NCI-H524 treated with DMSO at 0.1 percent for 48 hours (cell line): Measurements from ENCODE around the gene PCNX1.
"Not testable (repeated sequence)": the region's sequence is repeated elsewhere in the genome, so short reads cannot be mapped to it uniquely, and the experiment has no call there.

Experiments used
- DNase-seq: peaks from one replicate; lab custom pipeline; 2025; lab: John Stamatoyannopoulos, UW

The PCNX1 gene

DNA sequence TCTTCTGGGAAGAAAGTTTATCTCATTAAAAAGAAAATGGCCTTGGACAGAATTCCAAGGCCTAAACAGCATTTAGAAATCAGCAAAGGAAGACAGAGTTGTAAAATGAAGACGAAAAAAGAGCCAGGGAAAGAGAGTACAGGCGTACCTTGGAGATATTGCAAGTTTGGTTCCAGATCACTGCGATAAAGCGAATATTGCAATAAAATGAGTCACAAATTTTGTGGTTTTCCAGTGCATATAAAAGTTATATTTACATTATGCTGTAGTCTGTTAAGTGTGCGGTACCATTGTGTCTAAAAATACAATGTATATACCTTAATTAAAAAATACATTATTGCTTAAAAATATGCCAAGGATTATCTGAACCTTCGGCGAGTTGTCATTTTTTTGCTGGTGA lies 9.0 kb downstream of the PCNX1 start:
- no peak for DNase-seq

DNA sequence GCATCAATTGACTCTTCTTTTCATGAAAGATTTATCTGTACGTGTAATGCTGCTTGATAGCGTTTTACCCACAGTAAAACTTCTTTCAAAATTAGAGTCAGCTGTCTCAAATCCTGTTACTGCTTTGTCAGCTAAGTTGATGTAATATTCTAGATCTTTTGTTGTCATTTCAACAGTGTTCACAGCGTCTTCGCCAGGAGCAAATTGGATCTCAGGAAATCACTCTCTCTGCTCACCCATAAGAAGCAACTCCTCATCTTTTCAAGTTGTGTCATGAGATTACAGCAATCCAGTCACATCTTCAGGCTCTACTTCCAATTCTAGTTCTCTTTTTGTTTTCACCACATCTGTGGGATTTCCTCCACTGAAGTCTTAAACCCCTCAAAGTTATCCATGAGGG lies 9.5 kb downstream of the PCNX1 start:
- no peak for DNase-seq

DNA sequence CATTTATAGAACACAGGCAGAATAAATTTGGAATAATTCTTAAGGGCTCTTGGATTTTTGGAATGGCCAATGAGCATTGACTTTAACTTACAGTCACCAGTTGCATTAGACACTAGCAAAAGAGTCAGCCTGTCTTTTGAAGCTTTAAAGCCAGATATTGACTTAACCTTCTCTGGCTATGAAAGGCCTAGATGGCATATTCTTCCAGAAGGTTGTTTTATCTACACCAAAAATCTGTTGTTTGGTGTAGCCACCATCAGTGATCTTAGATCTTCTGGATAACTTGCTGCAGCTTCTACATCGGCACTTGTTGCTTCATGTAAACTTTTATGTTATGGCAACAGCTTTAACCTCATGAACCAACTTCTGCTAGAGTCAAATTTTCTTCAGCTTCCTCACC lies 10.4 kb downstream of the PCNX1 start:
- DNase-seq = no peak

DNA sequence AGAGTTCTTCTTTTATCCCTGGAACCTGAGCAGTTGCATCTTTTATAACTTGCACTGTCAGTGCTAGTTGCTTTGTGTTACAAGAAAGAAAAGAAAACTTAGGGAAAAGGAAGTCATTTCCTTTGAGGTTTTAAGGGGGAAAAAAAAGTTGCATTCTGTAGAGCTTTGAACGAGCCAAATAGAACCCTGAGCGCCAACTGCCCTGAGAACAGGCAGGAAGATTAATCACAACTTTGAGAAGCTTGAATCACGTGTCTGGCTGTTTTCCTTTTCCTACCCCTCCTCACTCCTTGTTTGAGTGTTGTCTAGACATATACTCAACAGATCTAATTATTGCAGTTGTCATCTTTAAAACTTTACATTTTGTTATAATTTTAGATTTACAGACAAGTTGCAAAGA lies 12.5 kb downstream of the PCNX1 start:
- no peak for DNase-seq

DNA sequence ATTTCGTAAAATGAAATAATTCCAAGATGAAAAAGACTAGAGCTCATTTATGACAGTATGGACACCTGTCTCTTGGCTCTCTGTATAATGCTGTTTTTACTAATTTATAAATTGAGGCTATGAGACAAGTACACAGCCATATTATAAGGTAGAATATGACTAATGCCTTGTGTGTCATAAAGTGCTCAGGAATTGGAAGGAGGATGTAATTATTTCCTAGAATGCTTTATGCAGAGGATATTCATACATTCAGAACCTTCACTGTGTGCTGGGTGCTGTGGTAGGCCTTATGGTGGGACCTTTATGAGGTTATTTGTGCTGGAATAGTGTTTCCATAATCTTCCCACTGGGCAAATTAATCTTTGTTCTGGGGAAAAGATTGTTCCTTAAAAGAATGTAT lies 13.3 kb downstream of the PCNX1 start:
- DNase-seq = no peak

DNA sequence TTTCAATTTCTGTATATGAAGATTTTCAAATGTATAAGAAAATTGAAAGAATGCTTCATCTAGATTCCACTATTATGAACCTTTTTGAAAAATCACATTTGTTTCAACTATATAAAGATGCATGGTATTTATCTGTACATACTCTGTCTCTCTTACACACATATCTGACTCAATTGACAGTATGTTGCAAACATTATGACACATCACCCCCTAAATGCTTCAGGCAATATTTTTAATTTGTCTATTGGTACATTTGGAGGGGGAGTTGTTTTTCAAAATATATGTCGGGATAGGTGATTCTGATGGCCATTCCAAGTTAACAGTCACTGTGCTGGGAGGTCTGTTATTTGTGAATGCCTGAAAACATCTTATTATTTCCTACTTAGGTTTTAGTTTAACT lies 14.4 kb downstream of the PCNX1 start:
- no peak for DNase-seq

DNA sequence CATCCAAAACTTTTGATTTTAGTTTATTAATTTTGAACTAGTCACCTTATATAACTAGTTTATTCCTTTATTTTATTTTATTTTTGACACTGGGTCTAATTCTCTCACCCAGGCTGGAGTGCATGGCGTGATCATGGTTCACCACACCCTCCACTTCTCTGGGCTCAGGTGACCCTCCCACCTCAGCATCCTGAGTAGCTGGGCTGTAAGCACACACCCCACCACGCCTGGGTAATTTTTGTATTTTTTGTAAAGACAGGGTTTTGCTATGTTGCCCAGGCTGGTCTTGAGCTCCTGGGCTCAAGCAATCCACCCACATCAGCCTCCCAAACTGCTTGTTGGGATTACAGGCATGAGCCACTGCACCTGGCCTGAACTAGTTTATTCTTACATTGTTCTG lies 17.3 kb downstream of the PCNX1 start:
- DNase-seq = no peak

DNA sequence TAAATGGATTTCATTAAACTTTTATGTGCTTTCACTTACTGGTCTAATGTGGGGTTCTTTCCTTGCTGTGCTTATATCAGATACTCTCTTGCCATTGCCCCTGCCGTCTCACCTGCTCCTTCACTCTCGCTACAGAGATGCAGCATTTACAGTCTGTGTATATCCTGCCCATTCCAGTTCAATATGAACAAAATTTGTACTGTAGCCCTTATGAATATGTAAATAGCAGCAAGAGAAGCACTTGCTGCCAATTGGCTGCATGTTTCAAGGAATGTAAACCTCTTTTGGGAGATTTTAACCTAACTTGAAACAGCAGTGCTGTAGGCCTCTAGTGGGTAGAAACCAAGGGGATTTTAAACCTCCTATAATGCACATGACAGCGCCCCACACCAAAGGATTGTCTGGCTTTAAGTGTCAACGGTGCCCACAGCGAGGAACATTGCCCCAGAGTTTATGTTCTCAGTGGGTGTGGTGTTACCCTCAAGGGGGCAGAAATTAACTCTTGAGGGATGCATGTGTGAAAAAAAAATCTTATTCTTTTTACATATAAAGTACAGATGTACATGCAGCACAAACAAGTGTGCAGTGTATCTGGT lies 19.1 kb downstream of the PCNX1 start:
- DNase-seq = no peak

DNA sequence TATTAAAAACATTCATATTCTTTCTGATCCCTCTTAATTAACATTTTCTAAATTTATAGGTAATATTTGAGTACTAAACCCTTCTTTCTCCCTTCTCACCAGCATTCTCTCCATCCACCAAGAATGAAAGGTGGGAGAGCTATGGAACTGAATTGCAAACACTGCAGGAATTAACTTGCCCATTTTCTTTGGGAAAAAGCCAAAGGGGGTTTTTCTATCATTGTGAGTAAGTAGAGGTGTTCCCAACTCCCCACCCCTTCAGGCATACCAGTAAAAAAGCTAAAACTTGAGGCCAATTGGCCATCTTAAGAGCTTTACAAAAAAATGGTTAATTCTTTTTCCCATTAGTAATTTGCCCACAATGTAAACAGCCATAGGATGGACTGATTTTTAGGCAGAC lies 23.7 kb downstream of the PCNX1 start:
- no peak for DNase-seq

DNA sequence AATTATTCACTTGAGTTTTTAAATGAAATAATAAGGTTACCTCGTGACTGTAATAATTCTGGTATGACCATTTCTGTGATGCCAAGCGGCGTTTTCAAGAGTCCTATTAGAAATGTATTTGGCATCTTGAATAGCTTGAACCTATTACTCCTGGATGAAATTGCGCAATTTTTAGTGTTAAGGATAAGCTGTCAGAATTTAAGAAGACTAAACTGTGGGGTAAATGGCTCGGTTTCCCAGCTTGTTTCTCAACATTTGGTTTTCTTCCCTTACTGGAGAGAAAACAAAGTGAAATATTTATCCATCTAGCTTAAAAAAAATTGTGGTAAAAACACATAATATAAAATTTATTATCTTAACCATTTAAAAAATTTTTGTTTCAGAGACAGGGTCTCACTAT lies 26.8 kb downstream of the PCNX1 start:
- DNase-seq = no peak

DNA sequence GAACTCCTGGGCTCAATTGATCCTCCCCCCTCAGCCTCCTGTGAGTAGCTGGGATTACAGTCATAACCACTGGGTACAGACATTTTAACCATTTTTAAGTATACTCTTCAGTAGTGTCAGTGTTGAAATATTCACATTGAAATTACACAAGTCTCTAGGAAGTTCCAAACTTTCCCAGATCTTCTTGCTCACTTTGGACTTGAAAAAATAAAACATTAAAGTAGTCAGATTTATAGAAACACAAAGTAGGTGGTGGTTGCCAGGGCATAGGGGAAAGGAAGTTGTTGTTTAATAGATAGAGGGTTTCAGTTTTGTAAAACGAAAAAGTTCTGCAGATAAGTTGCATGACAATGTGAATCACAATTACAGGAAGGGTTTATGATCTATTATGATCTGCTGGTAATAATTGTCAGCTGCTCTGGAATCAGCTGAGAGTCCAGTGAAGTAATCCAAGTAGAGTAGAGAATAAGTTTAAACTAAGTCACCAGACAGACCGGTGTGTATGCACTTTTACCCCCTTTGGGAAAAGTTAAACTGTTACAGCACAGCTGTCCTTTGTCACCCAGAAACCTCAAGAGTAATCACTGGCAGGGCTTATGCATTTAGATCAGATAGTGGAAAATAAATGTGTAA lies 27.4 kb downstream of the PCNX1 start:
- no peak for DNase-seq

DNA sequence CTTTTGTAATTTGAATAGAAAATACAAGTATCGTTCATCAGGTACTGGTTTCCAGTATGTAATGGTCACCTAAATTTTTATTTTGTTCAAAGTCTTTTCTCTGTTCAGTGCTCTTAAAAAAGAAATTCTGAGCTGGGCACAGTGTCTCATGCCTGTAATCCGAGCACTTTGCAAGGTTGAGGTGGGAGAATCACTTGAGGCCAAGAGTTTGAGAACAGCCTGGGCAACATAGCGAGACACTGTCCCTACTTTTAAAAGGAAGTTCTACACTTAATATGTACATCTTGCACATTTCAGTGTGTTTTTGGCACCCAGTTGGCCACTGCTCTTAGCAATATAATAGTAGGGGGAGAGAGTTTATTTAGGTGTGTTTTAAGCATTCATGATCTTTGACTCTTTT lies 27.9 kb downstream of the PCNX1 start:
- DNase-seq = no peak

DNA sequence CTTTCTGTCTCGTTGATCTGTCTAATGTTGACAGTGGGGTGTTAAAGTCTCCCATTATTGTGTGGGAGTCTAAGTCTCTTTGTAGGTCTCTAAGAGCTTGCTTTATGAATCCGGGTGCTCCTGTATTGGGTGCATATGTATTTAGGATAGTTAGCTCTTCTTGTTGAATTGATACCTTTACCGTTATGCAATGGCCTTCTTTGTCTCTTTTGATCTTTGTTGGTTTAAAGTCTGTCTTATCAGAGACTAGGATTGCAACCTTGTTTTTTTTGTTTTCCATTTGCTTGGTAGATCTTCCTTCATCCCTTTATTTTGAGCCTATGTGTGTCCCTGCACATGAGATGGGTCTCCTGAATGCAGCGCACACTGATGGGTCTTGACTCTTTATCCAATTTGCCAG lies 32.4 kb downstream of the PCNX1 start:
- DNase-seq = not testable (repeated sequence)

DNA sequence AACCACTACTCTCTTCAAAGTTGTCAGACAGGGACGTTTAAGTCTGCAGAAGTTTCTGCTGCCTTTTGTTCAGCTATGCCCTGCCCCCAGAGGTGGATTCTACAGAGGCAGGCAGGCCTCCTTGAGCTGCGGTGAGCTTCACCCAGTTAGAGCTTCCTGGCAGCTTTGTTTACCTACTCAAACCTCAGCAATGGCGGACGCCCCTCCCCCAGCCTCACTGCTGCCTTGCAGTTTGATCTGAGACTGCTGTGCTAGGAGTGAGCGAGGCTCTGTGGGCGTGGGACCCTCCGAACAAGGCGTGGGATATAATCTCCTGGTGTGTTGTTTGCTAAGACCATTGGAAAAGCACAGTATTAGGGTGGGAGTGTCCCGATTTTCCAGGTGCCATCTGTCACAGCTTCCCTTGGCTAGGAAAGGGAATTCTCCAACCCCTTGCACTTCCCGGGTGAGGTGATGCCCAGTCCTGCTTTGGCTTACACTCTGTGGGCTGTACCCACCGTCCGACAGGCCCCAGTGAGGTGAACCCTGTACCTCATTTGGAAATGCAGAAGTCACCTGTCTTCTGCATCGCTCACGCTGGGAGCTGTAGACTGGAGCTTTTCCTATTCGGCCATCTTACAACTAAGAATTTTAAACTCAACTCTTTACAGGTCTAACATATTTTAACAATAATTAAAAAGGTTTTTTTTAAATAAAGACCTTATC lies 34.5 kb downstream of the PCNX1 start:
- not testable (repeated sequence) for DNase-seq

DNA sequence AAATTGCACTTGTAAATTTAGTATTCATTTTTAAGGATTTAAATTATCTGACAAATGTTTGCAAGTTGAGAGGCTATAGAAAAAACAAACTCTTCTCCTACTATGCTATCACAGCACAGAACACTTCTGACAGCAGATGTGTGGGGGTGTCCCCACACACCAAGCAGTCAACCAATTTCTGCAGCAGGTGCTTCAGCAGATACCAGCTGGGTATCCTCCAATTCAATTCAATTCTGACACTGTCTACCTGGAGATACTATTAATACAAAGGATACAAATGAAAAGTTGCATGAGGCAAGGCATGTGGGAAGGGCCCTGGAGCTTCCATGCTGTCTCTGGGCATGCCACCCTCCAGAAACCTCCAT lies 35.1 kb downstream of the PCNX1 start:
- DNase-seq = no peak

DNA sequence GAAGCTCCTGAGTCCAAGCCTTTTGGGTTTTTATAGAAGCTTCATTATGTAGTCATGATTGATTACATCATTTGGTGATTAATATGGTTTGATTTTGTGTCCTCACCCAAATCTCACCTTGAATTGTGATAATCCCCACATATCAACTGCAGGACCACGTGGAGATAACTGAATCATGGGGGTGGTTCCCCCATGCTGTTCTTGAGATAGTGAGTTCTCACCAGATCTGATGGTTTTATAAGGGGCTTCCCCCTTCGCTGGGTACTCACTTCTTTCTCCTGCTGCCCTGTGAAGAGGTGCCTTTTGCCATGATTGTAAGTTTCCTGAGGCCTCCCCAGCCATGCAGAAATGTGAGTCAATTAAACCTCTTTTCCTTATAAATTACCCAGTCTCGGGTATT lies 35.5 kb downstream of the PCNX1 start:
- not testable (repeated sequence) for DNase-seq

DNA sequence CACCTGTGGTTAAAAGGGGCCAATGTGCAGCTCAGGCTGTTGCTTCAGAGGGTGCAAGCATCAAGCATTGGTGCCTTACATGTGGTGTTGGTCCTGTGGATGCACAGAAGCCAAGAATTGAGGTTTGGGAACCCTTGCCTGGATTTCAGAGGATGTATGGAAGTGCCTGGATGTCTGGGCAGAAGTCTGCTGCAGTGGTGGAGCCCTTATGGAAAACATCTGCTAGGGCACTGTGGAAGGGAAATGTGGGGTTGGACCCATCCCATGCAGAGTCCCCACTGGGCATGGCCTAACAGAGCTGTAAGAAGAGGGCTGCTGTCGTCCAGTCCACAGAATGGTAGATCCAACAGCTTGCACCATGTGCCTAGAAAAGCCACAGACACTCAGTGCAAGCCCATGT lies 36.6 kb downstream of the PCNX1 start:
- DNase-seq = no peak

DNA sequence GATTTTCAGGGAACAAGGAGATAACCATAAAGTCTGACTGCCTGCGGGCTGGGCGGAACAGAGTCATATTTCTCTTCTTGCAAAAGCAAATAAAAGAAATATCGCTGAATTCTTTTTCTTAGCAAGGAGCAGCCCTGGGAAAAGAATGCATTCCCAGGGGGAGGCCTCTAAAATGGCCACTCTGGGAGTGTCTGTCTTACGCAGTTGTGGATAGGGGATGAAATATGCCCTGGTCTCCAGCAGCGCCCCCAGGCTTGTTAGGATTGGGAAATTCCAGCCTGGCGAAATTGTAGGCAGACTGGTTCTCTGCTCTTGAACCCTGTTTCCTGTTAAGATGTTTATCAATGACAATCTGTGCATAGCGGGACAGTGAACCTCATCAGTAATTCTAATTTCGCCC lies 40.5 kb downstream of the PCNX1 start:
- DNase-seq = no peak

DNA sequence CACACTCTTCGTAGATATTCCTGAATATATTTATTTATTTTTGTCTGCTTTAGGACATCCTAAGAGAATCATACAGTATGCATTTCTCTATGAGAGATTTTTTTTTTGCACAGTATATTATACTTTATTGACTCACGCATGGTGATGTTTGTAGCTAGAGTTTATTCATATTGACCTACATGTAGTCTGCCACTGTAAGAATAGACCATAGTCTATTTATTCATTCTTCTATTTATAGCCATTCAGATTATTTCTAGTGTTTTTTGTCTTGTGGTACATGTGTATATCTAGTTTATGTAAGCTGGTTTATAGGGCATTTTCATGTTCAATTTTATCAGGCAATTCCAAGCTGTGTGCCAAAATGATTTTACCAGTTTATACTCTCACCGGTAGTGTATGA lies 45.2 kb downstream of the PCNX1 start:
- no peak for DNase-seq

DNA sequence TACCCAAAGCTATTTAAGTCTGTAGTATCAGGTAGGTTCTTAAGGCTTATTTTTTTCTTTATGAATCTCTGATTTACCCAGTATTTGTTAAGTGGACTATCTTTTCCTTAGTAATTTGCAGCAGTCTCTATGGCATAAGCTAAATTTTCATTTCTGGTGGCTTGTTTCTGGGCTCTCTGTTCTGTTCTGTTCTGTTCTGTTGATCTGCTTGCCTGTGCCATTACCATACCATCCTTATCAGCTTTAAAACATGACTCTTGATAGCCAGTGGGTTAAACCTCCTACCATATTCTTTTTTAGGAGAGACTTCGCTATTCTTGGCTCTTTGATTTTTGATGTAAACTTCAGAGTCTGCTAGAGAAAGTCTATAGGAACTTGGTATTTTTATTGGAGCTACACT lies 46.8 kb downstream of the PCNX1 start:
- no peak for DNase-seq

DNA sequence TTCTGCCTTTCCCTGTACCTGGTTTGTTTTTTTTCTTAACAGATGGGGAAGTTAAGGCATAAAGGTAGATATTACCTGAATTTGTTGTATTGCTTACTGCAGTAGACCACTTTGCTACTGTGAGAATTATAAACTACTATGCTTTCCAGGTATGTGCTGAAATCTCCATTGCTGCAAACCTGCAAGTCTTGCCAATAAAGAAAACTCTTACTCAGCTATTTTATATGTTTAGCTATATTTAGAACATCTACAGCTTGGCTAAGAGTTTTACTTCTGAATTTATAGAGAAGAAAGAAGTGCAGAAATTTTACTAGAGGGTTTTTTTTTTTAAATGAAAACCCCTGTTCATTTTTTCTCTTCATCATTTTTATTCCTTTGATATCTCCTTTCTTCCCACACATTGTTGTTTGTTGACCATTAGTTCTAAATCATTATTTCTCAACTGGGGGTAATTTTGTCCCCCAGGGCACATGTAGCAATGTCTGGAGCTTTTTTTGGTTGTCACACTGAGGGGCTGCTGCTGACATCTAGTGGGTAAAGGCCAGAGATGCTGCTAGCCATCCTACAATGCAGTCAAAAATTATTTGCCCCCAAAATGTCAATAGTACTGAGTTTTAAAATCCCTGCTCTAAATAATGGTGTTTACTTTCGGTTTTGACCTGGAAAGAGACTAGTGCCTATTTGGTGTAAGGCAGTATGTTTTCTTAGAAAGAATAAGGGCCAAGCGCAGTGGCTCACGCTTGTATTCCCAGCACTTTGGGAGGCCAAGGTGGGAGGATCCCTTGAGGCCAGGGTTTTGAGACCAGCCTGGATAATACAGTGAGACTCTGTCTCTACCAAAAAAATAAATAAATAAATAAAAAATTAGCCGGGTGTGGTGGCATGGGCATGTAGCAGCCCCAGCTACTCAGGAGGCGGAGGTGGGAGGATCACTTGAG lies 48.6 kb downstream of the PCNX1 start:
- DNase-seq = no peak

DNA sequence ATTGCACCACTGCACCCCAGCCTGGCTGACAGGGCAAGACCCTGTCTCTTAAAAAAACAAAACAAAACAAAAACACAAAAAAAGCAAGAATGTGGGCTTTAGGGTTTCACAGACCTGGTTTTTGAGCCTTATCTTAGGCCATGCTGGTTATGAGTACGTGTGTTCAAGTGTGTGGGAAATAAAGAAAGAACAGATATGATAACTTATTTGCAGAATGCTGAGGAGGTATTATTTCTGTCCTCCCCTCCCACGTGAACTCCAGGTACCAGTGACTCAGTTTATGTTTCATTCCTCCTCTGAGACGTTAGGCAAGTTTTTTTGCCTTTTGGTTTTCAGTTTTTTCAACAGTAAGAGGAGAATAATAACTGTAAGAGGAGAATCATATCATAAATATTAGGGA lies 49.3 kb downstream of the PCNX1 start:
- no peak for DNase-seq

DNA sequence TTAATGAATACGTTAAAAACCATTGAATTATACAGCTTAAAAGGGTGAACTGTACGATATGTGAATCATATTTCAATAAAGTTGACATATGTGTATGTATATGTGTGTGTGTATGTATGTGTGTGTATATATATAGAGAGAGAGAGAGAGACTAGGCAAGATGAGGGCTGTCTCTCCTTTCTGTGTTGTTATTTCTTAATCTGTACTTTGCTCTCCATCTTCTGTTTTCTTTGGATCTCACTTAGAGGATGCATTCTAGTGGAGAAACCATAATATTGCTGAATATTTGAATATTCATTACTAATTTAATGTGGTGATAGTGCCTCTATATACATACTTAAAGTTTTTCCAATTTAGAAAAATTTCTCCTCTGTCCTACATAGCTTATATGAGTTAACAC lies 50.5 kb downstream of the PCNX1 start:
- no peak for DNase-seq
